Measurements from ENCODE around the gene KPNA4. TPM values are rescaled to one million over a fixed set of nuclear protein-coding genes. Genes with fewer than 3 reads are reported as not detected.

KPNA4 gene
- total RNA-seq, 1 experiment from 2014 or later, result 76.7 TPM

DNA sequence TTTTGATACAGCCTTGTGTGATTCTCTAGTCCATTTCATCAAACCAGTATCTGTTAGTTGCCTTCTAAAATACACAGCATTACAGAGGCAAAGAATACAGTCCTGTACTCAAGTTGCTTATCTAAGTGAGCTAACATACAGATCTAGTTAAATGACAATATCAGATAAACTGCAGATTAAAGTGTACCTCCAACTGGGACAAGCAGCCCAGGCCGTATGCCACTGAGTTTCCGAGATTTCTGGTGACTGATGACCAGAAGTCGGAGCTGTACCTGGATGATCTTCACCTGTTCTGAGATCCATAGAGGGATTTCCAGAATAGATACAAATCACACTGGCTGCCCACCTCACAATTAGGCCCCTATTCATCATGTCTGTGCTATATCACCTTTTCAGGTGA is 109.5 kb downstream of the KPNA4 start:
- peaks cover 0 to 1% of the 10 kb centered on the region in 2 experiments; a peak in 2 of 5 replicates for H3K9me3 Mint-ChIP-seq
- no peak for DNase-seq
- H3K27ac Mint-ChIP-seq, result no peak overlapping the region
- H2BK120ac ChIP-seq (ENCODE audit: low read depth, low read length, poor library complexity, severe bottlenecking), result no peak overlapping the region
- H3K9ac ChIP-seq (ENCODE audit: extremely low read depth, insufficient read length, low read length), result no peak overlapping the region
- H3K79me2 ChIP-seq (ENCODE audit: insufficient read depth, low read length), result no peaks in the 10 kb centered on the region
- H3K27ac ChIP-seq (ENCODE audit: insufficient read length, low read depth, low read length), result no peak overlapping the region
- H3K4me1 ChIP-seq (ENCODE audit: insufficient read depth, low read length), result no peaks in the 10 kb centered on the region
- H3K4me1 Mint-ChIP-seq, result peaks cover 1% of the 10 kb centered on the region in 2 experiments; a peak in 3 of 4 replicates
- no peak overlapping the region for H3K4me3 Mint-ChIP-seq
- H4K20me1 ChIP-seq (ENCODE audit: control insufficient read depth, insufficient read depth, insufficient read length), result no peaks in the 10 kb centered on the region
- H3K27me3 Mint-ChIP-seq (ENCODE audit: low read depth), result peaks cover 17% of the 10 kb centered on the region
- no peaks in the 10 kb centered on the region for H3K23me2 ChIP-seq (ENCODE audit: insufficient read length, low read depth, low read length, poor library complexity, severe bottlenecking)
- H3K18ac ChIP-seq (ENCODE audit: insufficient read length, low read depth, low read length), result no peak overlapping the region
- no peak overlapping the region for H2AFZ ChIP-seq (ENCODE audit: low read length)
- no peaks in the 10 kb centered on the region for H3K36me3 Mint-ChIP-seq (ENCODE audit: insufficient read depth in 1 of 3, low read depth in 3 of 3)
- H3K14ac ChIP-seq (ENCODE audit: insufficient read depth, low read length), result no peak overlapping the region
- no peak overlapping the region for H2BK5ac ChIP-seq (ENCODE audit: insufficient read length, low read length)
- H3K27me3 ChIP-seq (ENCODE audit: insufficient read depth, low read length), result no peaks in the 10 kb centered on the region
- H3K4me2 ChIP-seq (ENCODE audit: insufficient read depth, insufficient read length, low read length), result no peak overlapping the region
- no peak overlapping the region for H2AK5ac ChIP-seq (ENCODE audit: insufficient read length, low read length)
- H3K9me3 ChIP-seq (ENCODE audit: control insufficient read depth, low read depth, low read length), result no peaks in the 10 kb centered on the region
- no CpG with 5 or more reads among the region's 3 CpGs for WGBS (ENCODE audit: extremely low coverage, insufficient read length, low lambda C conversion rate)
- no peak overlapping the region for H2BK15ac ChIP-seq (ENCODE audit: low read depth, low read length)
- H3K56ac ChIP-seq (ENCODE audit: insufficient read length, low read depth, low read length), result no peak overlapping the region
- H3K4ac ChIP-seq (ENCODE audit: low read depth, low read length), result no peak overlapping the region
- TF ChIP-seq, protein P1, sequence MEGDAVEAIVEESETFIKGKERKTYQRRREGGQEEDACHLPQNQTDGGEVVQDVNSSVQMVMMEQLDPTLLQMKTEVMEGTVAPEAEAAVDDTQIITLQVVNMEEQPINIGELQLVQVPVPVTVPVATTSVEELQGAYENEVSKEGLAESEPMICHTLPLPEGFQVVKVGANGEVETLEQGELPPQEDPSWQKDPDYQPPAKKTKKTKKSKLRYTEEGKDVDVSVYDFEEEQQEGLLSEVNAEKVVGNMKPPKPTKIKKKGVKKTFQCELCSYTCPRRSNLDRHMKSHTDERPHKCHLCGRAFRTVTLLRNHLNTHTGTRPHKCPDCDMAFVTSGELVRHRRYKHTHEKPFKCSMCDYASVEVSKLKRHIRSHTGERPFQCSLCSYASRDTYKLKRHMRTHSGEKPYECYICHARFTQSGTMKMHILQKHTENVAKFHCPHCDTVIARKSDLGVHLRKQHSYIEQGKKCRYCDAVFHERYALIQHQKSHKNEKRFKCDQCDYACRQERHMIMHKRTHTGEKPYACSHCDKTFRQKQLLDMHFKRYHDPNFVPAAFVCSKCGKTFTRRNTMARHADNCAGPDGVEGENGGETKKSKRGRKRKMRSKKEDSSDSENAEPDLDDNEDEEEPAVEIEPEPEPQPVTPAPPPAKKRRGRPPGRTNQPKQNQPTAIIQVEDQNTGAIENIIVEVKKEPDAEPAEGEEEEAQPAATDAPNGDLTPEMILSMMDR (conservative IDR thresholded peaks at IDR 0.05), result no peak
- no peak overlapping the region for H4K91ac ChIP-seq (ENCODE audit: insufficient read length, low read depth, low read length)
- H4K5ac ChIP-seq (ENCODE audit: insufficient read length, low read depth, low read length), result no peak overlapping the region
- H2BK20ac ChIP-seq (ENCODE audit: low read depth, low read length, poor library complexity, severe bottlenecking), result no peak overlapping the region
- no peak overlapping the region for H3K23ac ChIP-seq (ENCODE audit: insufficient read length, low read depth, low read length)
- no peaks in the 10 kb centered on the region for H3K79me1 ChIP-seq (ENCODE audit: insufficient read depth, low read depth, low read length, poor library complexity, severe bottlenecking)
- H3T11ph ChIP-seq (ENCODE audit: low read length), result no peak overlapping the region
- H2BK12ac ChIP-seq (ENCODE audit: insufficient read length, low read depth, low read length), result no peak overlapping the region
- no peak overlapping the region for H4K8ac ChIP-seq (replicated peaks; ENCODE audit: insufficient read length, low read depth, low read length)
